NCI-H146 treated with DMSO at 0.1 percent for 48 hours (cell line): ENCODE data around the gene LCE2B.

Experiments
- DNase-seq: peaks from one replicate; lab custom pipeline; 2025; ENCODE audit not compliant: unreplicated experiment; lab: John Stamatoyannopoulos, UW

LCE2B gene

DNA sequence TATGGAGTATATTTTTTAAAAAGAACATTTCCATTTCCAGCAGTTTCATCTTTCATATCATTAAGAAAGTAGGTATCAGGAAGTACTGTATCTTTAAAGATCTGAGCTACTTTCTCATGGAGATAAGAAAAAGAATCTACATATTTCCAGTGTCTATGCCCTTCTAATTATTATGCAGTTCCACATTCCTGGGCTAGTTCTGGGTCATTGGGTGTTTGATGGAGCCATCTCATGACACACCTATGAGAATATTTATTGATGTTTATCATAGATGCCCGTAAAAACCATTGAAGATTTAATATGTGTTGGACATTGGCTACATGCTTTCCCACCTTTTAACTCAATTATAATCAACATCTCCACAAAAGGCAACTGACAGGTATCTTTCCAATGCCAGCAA is 43.1 kb downstream of the LCE2B start:
- no peak for DNase-seq

DNA sequence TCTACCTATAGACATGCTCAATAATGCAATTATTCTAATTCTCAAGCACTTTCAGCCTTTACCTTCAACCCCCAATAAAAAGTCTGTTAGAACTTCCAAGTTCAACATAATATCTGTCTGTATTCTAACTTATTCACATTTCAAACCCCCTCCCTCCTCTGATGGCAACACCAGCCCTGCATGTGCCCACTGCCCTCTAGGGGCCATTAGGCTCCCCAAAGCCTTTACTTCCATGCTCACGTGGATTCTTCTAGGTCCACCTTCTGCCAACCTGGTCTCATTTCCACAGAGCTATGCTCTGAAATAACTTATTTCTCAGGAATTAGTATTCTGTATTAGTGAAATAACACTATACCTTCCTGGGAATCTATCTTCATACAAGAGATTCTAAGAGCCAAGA is 49.7 kb downstream of the LCE2B start:
- no peak for DNase-seq
